Hepatocyte (in vitro differentiated cells): ENCODE data around the gene ZNF519. TPM values are rescaled to one million over a fixed set of nuclear protein-coding genes. Genes with fewer than 3 reads are reported as not detected.
"Not testable (repeated sequence)": the region's sequence is repeated elsewhere in the genome, so short reads cannot be mapped to it uniquely, and the experiment has no call there.

ENCODE experiments used
- DNase-seq: peaks from one replicate; pipeline ENCODE4 v3.0.0-alpha.2; 2016; ENCODE audit warnings: low spot score
- H2AFZ ChIP-seq: fragments of 200-600 bp; sonication (generic); 2 replicates; pipeline ENCODE4 v1.6.0; 2016; ENCODE audit warnings: antibody characterized with exemption, mild to moderate bottlenecking
- H3K27ac ChIP-seq: fragments of 200-600 bp; sonication (generic); 2 replicates; pipeline ENCODE4 v1.5.1; 2016; ENCODE audit warnings: mild to moderate bottlenecking
- H3K27me3 ChIP-seq: fragments of 200-600 bp; sonication (generic); 2 replicates; pipeline ENCODE4 v1.6.1; 2016
- H3K36me3 ChIP-seq: fragments of 200-600 bp; sonication (generic); replicated peaks from 2 replicates; pipeline ENCODE4 v1.5.1; 2016; ENCODE audit warnings: low read depth; ENCODE audit not compliant: insufficient read depth
- H3K4me1 ChIP-seq: fragments of 200-600 bp; sonication (generic); 2 replicates; pipeline ENCODE4 v1.5.1; 2016; ENCODE audit warnings: mild to moderate bottlenecking, moderate library complexity; ENCODE audit not compliant: insufficient read depth
- H3K4me2 ChIP-seq: fragments of 200-600 bp; sonication (generic); 2 replicates; pipeline ENCODE4 v1.6.0; 2016
- H3K4me3 ChIP-seq: fragments of 200-600 bp; sonication (generic); 2 replicates; pipeline ENCODE4 v1.5.1; 2016; ENCODE audit warnings: mild to moderate bottlenecking
- H3K79me2 ChIP-seq: fragments of 200-600 bp; sonication (generic); 2 replicates; pipeline ENCODE4 v1.6.0; 2017; ENCODE audit warnings: mild to moderate bottlenecking
- H3K9me2 ChIP-seq: fragments of 200-600 bp; sonication (generic); replicated peaks from 2 replicates; pipeline ENCODE4 v1.6.0; 2017; ENCODE audit warnings: mild to moderate bottlenecking; ENCODE audit not compliant: insufficient read depth
- H3K9me3 ChIP-seq: fragments of 200-600 bp; sonication (generic); 2 replicates; pipeline ENCODE4 v1.5.1; 2016; ENCODE audit warnings: low read depth, mild to moderate bottlenecking
- H4K20me1 ChIP-seq: fragments of 200-600 bp; sonication (generic); 2 replicates; pipeline ENCODE4 v1.6.0; 2016; ENCODE audit warnings: mild to moderate bottlenecking; ENCODE audit not compliant: insufficient read depth, poor library complexity, severe bottlenecking
- EZH2 ChIP-seq: fragments of 200-600 bp; sonication (generic); IDR thresholded peaks from 2 replicates; pipeline ENCODE4 v1.6.1; 2016; ENCODE audit warnings: antibody characterized with exemption, mild to moderate bottlenecking, borderline replicate concordance
- EZH2phosphoT487 ChIP-seq: fragments of 200-600 bp; sonication (generic); IDR thresholded peaks from one replicate; pipeline ENCODE4 v1.6.1; 2018; ENCODE audit warnings: antibody characterized with exemption, mild to moderate bottlenecking, low read depth, moderate library complexity; ENCODE audit not compliant: unreplicated experiment, severe bottlenecking
- WGBS: methylation state at CpG from one replicate; pipeline ENCODE4 v1.1.6; 2016; ENCODE audit warnings: low lambda C conversion rate; ENCODE audit errors: missing lambda C conversion rate; 5-methylcytosine and 5-hydroxymethylcytosine counted together
- polyA plus RNA-seq: library from polyadenylated mRNA; unstranded; fragments of >200 nt; fragmentation: Nextera tagmentation; extraction: Ambion mirVana; gene quantifications from 2 replicates; pipeline ENCODE4 v1.2.1, GENCODE V29; 2016
- total RNA-seq: library from RNA; depleted of rRNA; stranded (reverse); fragments of >200 nt; gene quantifications from 2 replicates; pipeline ENCODE4 v1.2.3, GENCODE V29; 2014
- TF ChIP-seq, protein P1 (sequence below): fragments of 200-600 bp; sonication (generic); IDR thresholded peaks from 2 replicates; pipeline ENCODE4 v1.5.1; 2016; ENCODE audit warnings: antibody characterized with exemption, mild to moderate bottlenecking; ENCODE audit not compliant: poor library complexity

Gene ZNF519
- total RNA-seq (4.3 and 12.0 TPM in 2 replicates), polyA plus RNA-seq (0.79 and 2.0 TPM in 2 replicates)

GRCh38 chr18:14132271-14132700, at the start of gene ZNF519:
ZNF519 (minus strand) TSS chr18:14132435; CDS start chr18:14132277, 158 bp downstream.
- not testable (repeated sequence) for H3K9me3 ChIP-seq, H3K4me1 ChIP-seq, H4K20me1 ChIP-seq, H3K27ac ChIP-seq, H3K27me3 ChIP-seq, H3K36me3 ChIP-seq, H3K79me2 ChIP-seq, H3K9me2 ChIP-seq
- WGBS, result 2% methylated on average over 20 of the region's 20 CpGs
- H3K4me2 ChIP-seq, result peak within 1 kb of the TSS; percentile 69
- DNase-seq, result peak; percentile 94
- peak within 1 kb of the TSS; percentile 50 for H3K4me3 ChIP-seq
- peak within 1 kb of the TSS; percentile 80 for H2AFZ ChIP-seq

- H2AFZ ChIP-seq, result no peak overlapping the region
Observed at GRCh38 chr18:14179306-14179705, 47.1 kb upstream of the ZNF519 start.

GRCh38 chr18:14178321-14179196, 46.3 kb upstream of the ZNF519 start:
- H3K9me2 ChIP-seq, H3K4me2 ChIP-seq, H3K27ac ChIP-seq, H3K9me3 ChIP-seq, H4K20me1 ChIP-seq, H3K36me3 ChIP-seq, H3K79me2 ChIP-seq, H3K27me3 ChIP-seq, H3K4me3 ChIP-seq, DNase-seq, H3K4me1 ChIP-seq, H2AFZ ChIP-seq: not testable (repeated sequence)
- 98% methylated on average over 33 of the region's 61 CpGs for WGBS

More at GRCh38 chr18:14179306-14179705, 47.1 kb upstream of the ZNF519 start:
- H3K27ac ChIP-seq, result no peak overlapping the region
- TF ChIP-seq, protein P1, sequence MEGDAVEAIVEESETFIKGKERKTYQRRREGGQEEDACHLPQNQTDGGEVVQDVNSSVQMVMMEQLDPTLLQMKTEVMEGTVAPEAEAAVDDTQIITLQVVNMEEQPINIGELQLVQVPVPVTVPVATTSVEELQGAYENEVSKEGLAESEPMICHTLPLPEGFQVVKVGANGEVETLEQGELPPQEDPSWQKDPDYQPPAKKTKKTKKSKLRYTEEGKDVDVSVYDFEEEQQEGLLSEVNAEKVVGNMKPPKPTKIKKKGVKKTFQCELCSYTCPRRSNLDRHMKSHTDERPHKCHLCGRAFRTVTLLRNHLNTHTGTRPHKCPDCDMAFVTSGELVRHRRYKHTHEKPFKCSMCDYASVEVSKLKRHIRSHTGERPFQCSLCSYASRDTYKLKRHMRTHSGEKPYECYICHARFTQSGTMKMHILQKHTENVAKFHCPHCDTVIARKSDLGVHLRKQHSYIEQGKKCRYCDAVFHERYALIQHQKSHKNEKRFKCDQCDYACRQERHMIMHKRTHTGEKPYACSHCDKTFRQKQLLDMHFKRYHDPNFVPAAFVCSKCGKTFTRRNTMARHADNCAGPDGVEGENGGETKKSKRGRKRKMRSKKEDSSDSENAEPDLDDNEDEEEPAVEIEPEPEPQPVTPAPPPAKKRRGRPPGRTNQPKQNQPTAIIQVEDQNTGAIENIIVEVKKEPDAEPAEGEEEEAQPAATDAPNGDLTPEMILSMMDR, result no peak
- TF ChIP-seq EZH2phosphoT487, result no peak
- no peak for TF ChIP-seq EZH2
- no peaks in the 10 kb centered on the region for H3K36me3 ChIP-seq
- no peaks in the 10 kb centered on the region for H3K9me2 ChIP-seq
- no peaks in the 10 kb centered on the region for H3K79me2 ChIP-seq
- WGBS, result 94% methylated on average over 25 of the region's 28 CpGs
- no peak overlapping the region for H3K4me2 ChIP-seq
- no peaks in the 10 kb centered on the region for H3K27me3 ChIP-seq
- H4K20me1 ChIP-seq, result no peaks in the 10 kb centered on the region
- no peak for DNase-seq
- no peaks in the 10 kb centered on the region for H3K4me1 ChIP-seq
- H3K4me3 ChIP-seq, result no peak overlapping the region
- H3K9me3 ChIP-seq, result no peaks in the 10 kb centered on the region

DNA sequence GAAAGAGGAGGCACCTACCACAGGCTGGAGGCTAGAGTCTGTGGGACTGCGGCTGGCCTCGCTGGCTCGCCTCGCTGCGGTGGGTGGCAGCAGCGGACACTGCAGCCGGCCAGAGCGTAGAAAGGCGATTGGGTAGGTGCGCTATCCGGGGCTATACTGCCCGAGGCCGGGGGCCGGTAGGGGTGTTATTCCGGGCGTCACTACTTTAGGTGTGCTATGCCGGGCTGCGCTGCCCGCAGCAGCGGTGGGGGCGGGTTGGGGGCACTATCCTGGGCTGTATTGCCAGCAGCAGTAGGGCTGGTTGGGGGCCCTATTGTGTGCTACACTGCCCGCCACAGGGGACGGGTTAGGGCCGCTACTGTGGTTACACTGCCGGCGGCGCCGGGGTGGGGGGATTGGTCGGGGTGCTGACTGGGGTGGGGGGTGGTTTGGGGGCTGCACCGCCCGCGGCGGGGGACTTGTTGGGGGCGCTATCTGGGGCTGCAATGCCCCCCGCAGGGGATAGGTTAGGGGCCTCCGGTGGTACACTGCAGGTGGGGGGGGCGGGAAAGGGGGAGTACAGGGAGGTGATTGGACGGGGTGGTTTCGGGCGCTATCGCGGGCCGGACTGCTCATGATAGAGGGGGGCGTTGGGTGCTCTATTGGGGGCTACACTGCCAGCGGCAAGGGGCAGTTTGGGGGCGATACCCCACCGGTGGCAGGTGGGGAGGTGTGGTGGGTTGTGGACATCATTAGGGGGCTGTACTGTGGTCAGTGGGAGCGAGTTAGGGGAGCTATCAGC, 45.5 kb upstream of the ZNF519 start:
- H3K4me3 ChIP-seq, H4K20me1 ChIP-seq, H3K9me2 ChIP-seq, H3K27ac ChIP-seq, H3K4me1 ChIP-seq, H3K27me3 ChIP-seq, DNase-seq, H2AFZ ChIP-seq, H3K4me2 ChIP-seq, H3K79me2 ChIP-seq, H3K36me3 ChIP-seq, H3K9me3 ChIP-seq: not testable (repeated sequence)
- 95% methylated on average over 22 of the region's 48 CpGs for WGBS

DNA sequence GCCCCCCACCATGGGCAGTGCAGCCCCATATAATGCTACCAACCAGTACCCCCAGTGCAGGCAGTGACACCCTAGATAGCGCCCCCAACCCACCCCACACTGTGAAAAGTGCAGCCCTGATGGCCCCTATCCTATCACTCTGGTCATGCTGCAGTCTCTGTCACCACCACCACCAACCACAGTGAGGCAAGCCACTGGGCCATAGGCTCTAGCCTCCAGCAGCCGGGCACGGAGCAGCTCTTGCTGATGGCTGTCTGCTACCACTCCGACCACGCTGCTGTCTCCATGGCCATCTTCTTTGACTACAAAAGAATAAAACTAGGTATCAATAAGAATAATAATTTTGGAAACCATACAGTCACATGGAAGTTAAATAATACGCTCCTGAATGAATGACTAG, 43.2 kb upstream of the ZNF519 start:
- not testable (repeated sequence) for H2AFZ ChIP-seq, DNase-seq, H3K27ac ChIP-seq, H3K4me2 ChIP-seq, H4K20me1 ChIP-seq, H3K4me1 ChIP-seq, H3K4me3 ChIP-seq, H3K36me3 ChIP-seq, H3K9me2 ChIP-seq, H3K9me3 ChIP-seq, H3K27me3 ChIP-seq, H3K79me2 ChIP-seq
- 79% methylated on average over 6 of the region's 6 CpGs for WGBS
